Osteoblast (primary cell): ENCODE measurements around the gene TDRD9. TPM values are rescaled to one million over a fixed set of nuclear protein-coding genes. Genes with fewer than 3 reads are reported as not detected.

Source experiments
- DNase-seq: peaks from one replicate; pipeline ENCODE4 v3.0.0; 2011; ENCODE audit warnings: low spot score, mixed read lengths; ENCODE audit not compliant: insufficient read length; ENCODE audit errors: missing footprints
- H2AFZ ChIP-seq: 2 replicates; pipeline ENCODE4 v1.6.0; 2011; ENCODE audit warnings: mild to moderate bottlenecking, low read length
- H3K27ac ChIP-seq: 2 replicates; pipeline ENCODE4 v1.5.1; 2011; ENCODE audit warnings: mild to moderate bottlenecking, low read depth, low read length, moderate library complexity
- H3K27me3 ChIP-seq: 2 replicates; pipeline ENCODE4 v1.6.0; 2012; ENCODE audit warnings: mild to moderate bottlenecking, control low read depth, inconsistent platforms, low read length, moderate library complexity; ENCODE audit not compliant: insufficient read depth
- H3K36me3 ChIP-seq: 2 replicates; pipeline ENCODE4 v1.5.1; 2011; ENCODE audit warnings: mild to moderate bottlenecking, low read length, control low read depth, moderate library complexity; ENCODE audit not compliant: insufficient read depth
- H3K4me1 ChIP-seq: 2 replicates; pipeline ENCODE4 v1.5.1; 2011; ENCODE audit warnings: mild to moderate bottlenecking, low read length, control low read depth, moderate library complexity; ENCODE audit not compliant: insufficient read depth
- H3K4me2 ChIP-seq: 2 replicates; pipeline ENCODE4 v1.6.0; 2011; ENCODE audit warnings: mild to moderate bottlenecking, low read length; ENCODE audit not compliant: insufficient read depth
- H3K4me3 ChIP-seq: fragments of 200-600 bp; sonication (generic); 3 replicates; pipeline ENCODE4 v1.5.1; 2012; ENCODE audit warnings: mild to moderate bottlenecking, low read length, inconsistent platforms; ENCODE audit not compliant: insufficient read depth
- H3K79me2 ChIP-seq: 2 replicates; pipeline ENCODE4 v1.6.0; 2012; ENCODE audit warnings: mild to moderate bottlenecking, low read length, control low read depth, inconsistent platforms; ENCODE audit not compliant: insufficient read depth
- H3K9me3 ChIP-seq: 2 replicates; pipeline ENCODE4 v1.5.1; 2011; ENCODE audit warnings: low read depth, low read length, control low read depth
- H4K20me1 ChIP-seq: 2 replicates; pipeline ENCODE4 v1.6.0; 2012; ENCODE audit warnings: mild to moderate bottlenecking, low read length, control low read depth; ENCODE audit not compliant: insufficient read depth
- CTCF ChIP-seq: IDR thresholded peaks from 2 replicates; pipeline ENCODE4 v1.5.1; 2011; ENCODE audit warnings: mild to moderate bottlenecking, low read depth, low read length, moderate library complexity; ENCODE audit errors: extremely low read depth
- total RNA-seq: library from RNA; depleted of rRNA; stranded (reverse); fragments of >200 nt; gene quantifications from 2 replicates; pipeline ENCODE4 v1.2.3, GENCODE V29; 2012

TDRD9 gene
- total RNA-seq, 1 donor = 1.1 TPM

- no peaks in the 10 kb centered on the region for H3K4me1 ChIP-seq
- H2AFZ ChIP-seq = no peak overlapping the region
- H3K4me3 ChIP-seq = no peak overlapping the region
- no peak overlapping the region for H3K27ac ChIP-seq
- no peaks in the 10 kb centered on the region for H3K9me3 ChIP-seq
- H3K79me2 ChIP-seq = no peaks in the 10 kb centered on the region
- no peak overlapping the region for H3K4me2 ChIP-seq
- no peak for DNase-seq
- no peak for TF ChIP-seq CTCF
- no peaks in the 10 kb centered on the region for H3K36me3 ChIP-seq
- H4K20me1 ChIP-seq = no peaks in the 10 kb centered on the region
- peaks cover 8% of the 10 kb centered on the region for H3K27me3 ChIP-seq
These were observed 69.1 kb downstream of the TDRD9 start for GRCh38 chr14:103997391-103997790.

DNA sequence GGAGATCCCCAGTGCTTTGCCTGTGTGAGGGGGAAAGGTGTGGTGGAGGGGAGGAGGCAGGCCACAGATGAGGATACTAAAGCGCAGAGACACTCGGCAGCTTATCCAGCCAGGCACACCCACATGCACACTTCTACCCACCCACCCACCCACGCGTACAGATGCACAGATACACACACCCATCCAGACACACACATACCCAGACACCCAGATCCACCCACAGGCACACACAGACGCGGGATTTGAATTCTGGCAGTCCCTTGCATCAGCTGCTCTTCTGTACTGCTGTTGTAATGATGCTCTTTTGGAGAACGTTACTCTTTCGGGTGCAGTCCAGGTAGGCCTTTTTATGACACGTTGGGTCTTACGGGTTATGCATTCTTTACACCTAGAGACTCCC is 69.8 kb downstream of the TDRD9 start:
- TF ChIP-seq CTCF = no peak
- Histone ChIP-seq H2AFZ (no peak overlapping the region), H3K27ac (no peak overlapping the region), H3K9me3 (no peaks in the 10 kb centered on the region), H3K4me3 (no peak overlapping the region), H4K20me1 (no peaks in the 10 kb centered on the region), H3K79me2 (no peaks in the 10 kb centered on the region), H3K4me1 (no peaks in the 10 kb centered on the region), H3K27me3 (peaks cover 8% of the 10 kb centered on the region), H3K36me3 (no peaks in the 10 kb centered on the region), H3K4me2 (no peak overlapping the region)
- peak; percentile 47 for DNase-seq

GRCh38 chr14:103999795-104000440 is 71.7 kb downstream of the TDRD9 start:
- Histone ChIP-seq H3K79me2 (no peaks in the 10 kb centered on the region), H3K27me3 (peaks cover 8% of the 10 kb centered on the region), H3K9me3 (no peaks in the 10 kb centered on the region), H3K4me1 (no peaks in the 10 kb centered on the region), H2AFZ (no peak overlapping the region), H3K36me3 (no peaks in the 10 kb centered on the region), H3K27ac (no peak overlapping the region), H3K4me2 (no peak overlapping the region), H3K4me3 (no peak overlapping the region), H4K20me1 (no peaks in the 10 kb centered on the region)
- no peak for TF ChIP-seq CTCF
- no peak for DNase-seq

DNA sequence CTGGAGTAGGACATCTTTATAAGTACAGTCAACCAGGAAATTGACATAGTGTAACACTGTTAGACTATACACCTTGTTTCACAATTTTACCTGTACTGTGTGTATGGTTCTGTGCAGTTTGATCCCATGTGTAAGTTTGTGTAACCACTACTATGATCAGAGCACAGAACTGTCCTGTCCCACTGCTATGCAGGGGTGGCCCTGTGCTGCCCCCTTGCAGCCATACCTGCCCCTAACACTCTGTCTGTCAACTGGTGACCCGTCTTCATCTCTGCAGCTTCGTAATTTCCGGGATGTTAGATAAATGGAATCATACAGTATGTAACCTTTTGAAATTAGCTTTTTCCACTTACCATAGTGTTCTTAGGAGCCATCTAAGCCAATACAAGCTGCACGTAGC is 72.7 kb downstream of the TDRD9 start:
- Histone ChIP-seq H2AFZ (no peak overlapping the region), H3K36me3 (no peaks in the 10 kb centered on the region), H3K4me3 (no peak overlapping the region), H3K4me1 (no peaks in the 10 kb centered on the region), H3K27me3 (peaks cover 4% of the 10 kb centered on the region), H4K20me1 (no peaks in the 10 kb centered on the region), H3K79me2 (no peaks in the 10 kb centered on the region), H3K9me3 (no peaks in the 10 kb centered on the region), H3K27ac (no peak overlapping the region), H3K4me2 (no peak overlapping the region)
- DNase-seq = no peak
- no peak for TF ChIP-seq CTCF
